H1 (cell line): ENCODE results near the gene SEMA3F. TPM values are rescaled to one million over a fixed set of nuclear protein-coding genes. Genes with fewer than 3 reads are reported as not detected.

Source experiments
- CTCF ChIA-PET: fragments of 300-600 bp; sonication (Branson Sonifier 250); formaldehyde crosslinking; loops from one replicate; lab custom pipeline; 2021; ENCODE audit not compliant: partially characterized antibody; lab: Charles Lee
- POLR2A ChIA-PET: fragments of 300-600 bp; sonication (Branson Sonifier 250); formaldehyde crosslinking; loops from one replicate; lab custom pipeline; 2021; ENCODE audit warnings: inconsistent platforms; ENCODE audit not compliant: partially characterized antibody; lab: Charles Lee
- DNase-seq, 2 experiments: peaks; one replicate each; pipeline versions ENCODE4 v3.0.0 to v3.0.0-alpha.2; 2010 to 2022; ENCODE audit warnings: low spot score in 2 of 2, low read depth in 1 of 2, mixed read lengths in 1 of 2
- FAIRE-seq: peaks from 2 replicates; lab custom pipeline; 2011; peaks lifted over from hg19 to GRCh38; lab: Jason Lieb, UNC
- H2AFZ ChIP-seq: 2 replicates; pipeline ENCODE4 v1.8.1; 2012; ENCODE audit warnings: low read length, inconsistent platforms
- H2AK5ac ChIP-seq: 2 replicates; pipeline ENCODE4 v1.6.1; 2013; ENCODE audit warnings: low read depth, low read length
- H2BK120ac ChIP-seq: replicated peaks from 2 replicates; pipeline ENCODE3; 2013; ENCODE audit warnings: low read depth, low read length, inconsistent platforms
- H2BK12ac ChIP-seq: 2 replicates; pipeline ENCODE4 v1.6.1; 2013; ENCODE audit warnings: low read depth, low read length
- H2BK15ac ChIP-seq: 2 replicates; pipeline ENCODE4 v1.6.1; 2013; ENCODE audit warnings: low read length
- H2BK20ac ChIP-seq: 2 replicates; pipeline ENCODE4 v1.6.1; 2013; ENCODE audit warnings: low read length
- H2BK5ac ChIP-seq: 2 replicates; pipeline ENCODE4 v1.6.1; 2013; ENCODE audit warnings: low read depth, low read length
- H3K14ac ChIP-seq: 2 replicates; pipeline ENCODE4 v1.6.1; 2013; ENCODE audit warnings: inconsistent platforms; ENCODE audit not compliant: insufficient read length
- H3K18ac ChIP-seq: 2 replicates; pipeline ENCODE4 v1.6.1; 2013; ENCODE audit warnings: low read length; ENCODE audit errors: extremely low read depth
- H3K23ac ChIP-seq: 2 replicates; pipeline ENCODE4 v1.6.1; 2013; ENCODE audit warnings: inconsistent platforms; ENCODE audit not compliant: insufficient read length
- H3K23me2 ChIP-seq: 2 replicates; pipeline ENCODE4 v1.6.1; 2013; ENCODE audit warnings: low read depth, low read length
- H3K27ac ChIP-seq: 2 replicates; pipeline ENCODE4 v1.6.1; 2011; ENCODE audit warnings: low read depth, low read length, inconsistent platforms
- H3K27me3 ChIP-seq, 4 experiments: replicated peaks in 1 of 4; 1 replicate in 1 of 4; 2 replicates in 3 of 4; pipeline versions ENCODE4 v1.6.1 to v1.8.1; 2011 to 2013; ENCODE audit warnings: low read length in 3 of 4, mild to moderate bottlenecking in 3 of 4, inconsistent platforms in 2 of 4, mixed read lengths in 2 of 4, moderate library complexity in 1 of 4; ENCODE audit not compliant: control insufficient read depth in 3 of 4, insufficient read depth in 3 of 4; ENCODE audit errors: extremely low read depth in 1 of 4
- H3K36me3 ChIP-seq, 4 experiments: 2 replicates each; pipeline versions ENCODE4 v1.6.1 to v1.8.1; 2011 to 2013; ENCODE audit warnings: mild to moderate bottlenecking in 4 of 4, low read length in 3 of 4, moderate library complexity in 2 of 4, control low read depth in 1 of 4, inconsistent platforms in 1 of 4; ENCODE audit not compliant: insufficient read depth in 4 of 4, control insufficient read depth in 2 of 4
- H3K4ac ChIP-seq: replicated peaks from 2 replicates; pipeline ENCODE3; 2013; ENCODE audit warnings: low read length, low read depth, mixed read lengths, inconsistent platforms; ENCODE audit not compliant: insufficient read length
- H3K4me1 ChIP-seq, 4 experiments: replicated peaks in 1 of 4; 1 replicate in 1 of 4; 2 replicates in 3 of 4; pipeline versions ENCODE4 v1.6.1 to v1.8.1; 2011 to 2013; ENCODE audit warnings: low read length in 3 of 4, inconsistent platforms in 2 of 4, mixed read lengths in 1 of 4; ENCODE audit not compliant: insufficient read depth in 4 of 4, control insufficient read depth in 3 of 4
- H3K4me2 ChIP-seq, 2 experiments: 2 replicates each; pipeline versions ENCODE4 v1.6.1 to v1.8.1; 2011 to 2013; ENCODE audit warnings: low read depth in 2 of 2, low read length in 2 of 2, control low read depth in 1 of 2, inconsistent platforms in 1 of 2, mild to moderate bottlenecking in 1 of 2; ENCODE audit not compliant: insufficient read depth in 1 of 2
- H3K4me3 ChIP-seq, 4 experiments: fragments of 200-600, 300-600 bp in 1 of 4; sonication (generic), shearing (Covaris generic), sonication (Bioruptor Twin) in 1 of 4; 2 replicates each; pipeline versions ENCODE4 v1.5.1 to v1.8.1; 2011 to 2016; ENCODE audit warnings: low read length in 4 of 4, low read depth in 3 of 4, control low read depth in 2 of 4, inconsistent platforms in 2 of 4, mild to moderate bottlenecking in 2 of 4, mixed read lengths in 1 of 4, moderate library complexity in 1 of 4; ENCODE audit not compliant: insufficient read depth in 2 of 4; ENCODE audit errors: extremely low read depth in 1 of 4
- H3K56ac ChIP-seq: replicated peaks from 2 replicates; pipeline ENCODE3; 2013; ENCODE audit warnings: low read depth, mild to moderate bottlenecking, mixed read lengths, low read length, inconsistent platforms; ENCODE audit not compliant: insufficient read length
- H3K79me1 ChIP-seq: 2 replicates; pipeline ENCODE4 v1.6.1; 2013; ENCODE audit warnings: low read depth, low read length, control low read depth
- H3K79me2 ChIP-seq, 2 experiments: 2 replicates each; pipeline versions ENCODE4 v1.6.1 to v1.8.1; 2012 to 2013; ENCODE audit warnings: low read length in 2 of 2, mild to moderate bottlenecking in 2 of 2, inconsistent platforms in 1 of 2; ENCODE audit not compliant: insufficient read depth in 2 of 2, control insufficient read depth in 1 of 2
- H3K9ac ChIP-seq, 4 experiments: replicated peaks in 1 of 4; 1 replicate in 1 of 4; 2 replicates in 3 of 4; pipeline versions ENCODE4 v1.6.1 to v1.8.1; 2011 to 2013; ENCODE audit warnings: low read depth in 3 of 4, low read length in 3 of 4, control low read depth in 2 of 4, mild to moderate bottlenecking in 2 of 4, moderate library complexity in 2 of 4, inconsistent platforms in 1 of 4; ENCODE audit errors: extremely low read depth in 1 of 4
- H3K9me3 ChIP-seq, 2 experiments: 2 replicates each; pipeline versions ENCODE4 v1.6.1 to v1.8.1; 2012 to 2013; ENCODE audit warnings: mild to moderate bottlenecking in 2 of 2, moderate library complexity in 2 of 2, control low read depth in 1 of 2, inconsistent platforms in 1 of 2, low read depth in 1 of 2, low read length in 1 of 2, mixed read lengths in 1 of 2; ENCODE audit not compliant: insufficient read depth in 2 of 2
- H4K20me1 ChIP-seq, 2 experiments: replicated peaks in 1 of 2; 2 replicates each; pipeline versions ENCODE3 to v1.8.1; 2011 to 2013; ENCODE audit warnings: inconsistent platforms in 2 of 2, low read length in 2 of 2, mild to moderate bottlenecking in 1 of 2; ENCODE audit not compliant: insufficient read depth in 2 of 2, control insufficient read depth in 1 of 2
- H4K5ac ChIP-seq: 2 replicates; pipeline ENCODE4 v1.6.1; 2013; ENCODE audit warnings: low read length, low read depth, mixed read lengths, inconsistent platforms; ENCODE audit not compliant: insufficient read length
- H4K8ac ChIP-seq: 2 replicates; pipeline ENCODE4 v1.8.0; 2013; ENCODE audit warnings: mild to moderate bottlenecking, moderate library complexity, low read length, inconsistent platforms; ENCODE audit not compliant: insufficient read depth; ENCODE audit errors: extremely low read depth
- H4K91ac ChIP-seq: replicated peaks from 2 replicates; pipeline ENCODE3; 2013; ENCODE audit warnings: low read length, mixed read lengths, inconsistent platforms; ENCODE audit not compliant: insufficient read length
- WGBS, 2 experiments: shearing (Covaris generic) in 1 of 2; methylation state at CpG; one replicate each; pipeline versions ENCODE4 v1.1.6 to v1.1.7; 2013 to 2015; ENCODE audit warnings: low lambda C conversion rate in 2 of 2, mixed read lengths in 2 of 2, inconsistent platforms in 1 of 2, low coverage in 1 of 2, missing lambda C conversion rate in 1 of 2; ENCODE audit not compliant: insufficient replicate concordance in 2 of 2, insufficient coverage in 1 of 2, insufficient read length in 1 of 2; ENCODE audit errors: extremely low coverage in 1 of 2, missing lambda C conversion rate in 1 of 2; 5-methylcytosine and 5-hydroxymethylcytosine counted together
- polyA plus RNA-seq, 7 experiments: library from polyadenylated mRNA; depleted of rRNA in 3 of 7; stranded (reverse) in 5 of 7; unstranded in 2 of 7; fragments of >200 nt in 5 of 7; fragments of 200-250 nt in 2 of 7; gene quantifications; 1 replicate in 5 of 7; 2 replicates in 1 of 7; 4 replicates in 1 of 7; pipeline versions ENCODE4 v1.2.1 to v1.2.3, GENCODE V29; 2011 to 2013; ENCODE audit warnings: missing spikeins in 2 of 7, mixed read lengths in 2 of 7
- total RNA-seq: library from RNA; stranded (reverse); fragmentation: NEBNext Ultra II Directional; extraction: Animal tissue kit (Norgen Biotek cat#: 25700); gene quantifications from 2 replicates; pipeline ENCODE4 v1.2.1, GENCODE V29; 2021

The SEMA3F gene
- total and polyA plus RNA-seq, 2 of the 8 experiments (the other 6 are each of a cell fraction or from before 2014, with no cell fraction given) = 20.3 to 37.0 TPM

DNA sequence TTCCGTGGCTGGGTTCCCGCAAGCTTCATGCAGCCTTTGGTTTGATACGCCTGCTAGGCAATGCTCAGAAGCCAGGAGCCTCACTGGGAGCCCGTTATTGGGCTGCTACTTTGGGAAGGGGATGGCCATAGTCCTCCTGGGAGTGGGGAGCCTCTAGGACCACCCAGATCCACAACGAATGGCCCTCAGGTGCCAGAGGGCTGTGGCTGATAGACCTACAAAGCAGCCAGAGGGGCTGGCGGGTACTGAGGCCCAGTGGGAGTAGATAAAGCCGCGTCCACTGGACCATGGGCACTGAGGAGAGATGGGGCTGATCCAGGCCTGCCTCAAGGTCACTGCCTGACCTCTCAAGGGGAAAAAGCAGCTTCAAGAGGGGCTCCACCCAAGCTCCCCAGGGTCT, 37.0 kb downstream of the SEMA3F start:
- H2BK20ac ChIP-seq = no peak overlapping the region
- no peak overlapping the region for H4K91ac ChIP-seq
- no peak overlapping the region for H3K4me2 ChIP-seq
- FAIRE-seq (no peak), DNase-seq (no peak)
- H2BK12ac ChIP-seq = peak overlapping the region; percentile 60; the same call in 1 of the 2 replicates
- ChIA-PET POLR2A (interaction anchor here (0.5 to 11.9 kb wide), 8 partner anchors 10 to 141 kb away, joined by 3 to 128 read pairs (median 6); no protein-coding TSS in a partner anchor), CTCF (interaction anchor here (0.6 to 19.7 kb wide), 26 partner anchors 17 to 401 kb away, joined by 3 to 1138 read pairs (median 6); partner anchors contain the start of genes GNAI2, HYAL2, SEMA3B and SLC38A3)
- no peaks in the 10 kb centered on the region for H3K79me2 ChIP-seq
- peaks cover 0 to 5% (median 2%) of the 10 kb centered on the region in 4 experiments; a peak in 4 of 8 replicates for H3K36me3 ChIP-seq
- H3K27me3 ChIP-seq = peaks cover 0 to 12% (median 4%) of the 10 kb centered on the region in 4 experiments; a peak in 3 of 7 replicates
- no peak overlapping the region for H3K23ac ChIP-seq
- H3K9me3 ChIP-seq = no peaks in the 10 kb centered on the region
- peak overlapping the region; percentile 88 for H2BK15ac ChIP-seq
- no peak overlapping the region for H4K8ac ChIP-seq
- H3K9ac ChIP-seq = no peak overlapping the region
- H3K79me1 ChIP-seq = no peaks in the 10 kb centered on the region
- H3K4me1 ChIP-seq = peaks cover 0 to 14% (median 7%) of the 10 kb centered on the region in 4 experiments; a peak in 5 of 7 replicates
- no peak overlapping the region for H2AK5ac ChIP-seq
- H3K27ac ChIP-seq = no peak overlapping the region
- H3K23me2 ChIP-seq = peaks cover 2% of the 10 kb centered on the region; the same call in 1 of the 2 replicates
- no peak overlapping the region for H3K56ac ChIP-seq
- no peak overlapping the region for H2AFZ ChIP-seq
- H3K4ac ChIP-seq = no peak overlapping the region
- no peak overlapping the region for H2BK5ac ChIP-seq
- H3K4me3 ChIP-seq = no peak overlapping the region
- no peak overlapping the region for H4K5ac ChIP-seq
- 79% methylated on average over 8 of the region's 8 CpGs; no CpG with 5 or more reads in 1 of the 2 experiments for WGBS, 2 experiments
- no peak overlapping the region for H3K18ac ChIP-seq
- H3K14ac ChIP-seq = no peak overlapping the region
- H4K20me1 ChIP-seq = peaks cover 0 to 5% of the 10 kb centered on the region in 2 experiments
- no peak overlapping the region for H2BK120ac ChIP-seq
